GM12892 (cell line): ENCODE results near the gene DRC1.

ENCODE experiments used
- POLR2A ChIP-seq: IDR thresholded peaks from 2 replicates; pipeline ENCODE4 v1.6.1; 2011; ENCODE audit warnings: low read depth, low read length, control low read depth
- TAF1 ChIP-seq: IDR thresholded peaks from 2 replicates; pipeline ENCODE4 v1.6.1; 2011; ENCODE audit warnings: low read depth, mild to moderate bottlenecking, control low read depth, low read length, borderline replicate concordance

DNA sequence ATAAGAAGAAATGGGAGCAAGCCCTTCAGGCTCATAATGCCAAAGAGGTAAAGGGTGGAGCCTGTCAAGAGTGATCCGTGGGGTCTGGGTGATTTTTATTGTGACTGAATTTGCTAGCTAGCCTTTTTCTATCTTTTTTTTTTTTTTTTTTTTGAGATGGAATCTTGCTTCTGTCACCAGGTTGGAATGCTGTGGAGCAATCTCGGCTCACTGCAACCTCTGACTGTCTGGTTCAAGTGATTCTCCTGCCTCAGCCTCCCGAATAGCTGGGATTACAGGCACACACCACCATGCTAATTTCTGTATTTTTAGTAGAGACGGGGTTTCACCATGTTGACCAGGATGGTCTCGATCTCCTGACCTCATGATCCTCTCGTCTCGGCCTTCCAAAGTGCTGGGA lies 29.1 kb downstream of the DRC1 start:
- no peak for TF ChIP-seq POLR2A
- TF ChIP-seq TAF1 = no peak
